Aorta (tissue), 5 donors: Measurements from ENCODE around the gene GRIK4. TPM values are rescaled to one million over a fixed set of nuclear protein-coding genes. Genes with fewer than 3 reads are reported as not detected.
A peak's percentile ranks its signal among the peaks of the same experiment; 100 is the strongest.
"Not testable (repeated sequence)": the region's sequence is repeated elsewhere in the genome, so short reads cannot be mapped to it uniquely, and the experiment has no call there.

Experiments
- ATAC-seq: fragments of 200-7000 bp; cut with Tn5 transposase; one replicate; pipeline ENCODE4 v1.9.1; 2022; ENCODE audit warnings: moderate library complexity; ENCODE audit not compliant: low FRiP score
- DNase-seq, 2 donors: peaks; one replicate each; pipeline ENCODE4 v3.0.0-alpha.2; 2020
- H3K27ac ChIP-seq, 2 donors: one replicate each; pipeline ENCODE4 v1.5.1; 2013; ENCODE audit warnings: low read length in 2 of 2, mild to moderate bottlenecking in 2 of 2, moderate library complexity in 2 of 2, control low read depth in 1 of 2, inconsistent platforms in 1 of 2, low read depth in 1 of 2
- H3K27me3 ChIP-seq, 2 donors: one replicate each; pipeline ENCODE4 v1.6.1; 2013; ENCODE audit warnings: control low read depth in 1 of 2, low read length in 1 of 2, mild to moderate bottlenecking in 1 of 2, moderate library complexity in 1 of 2; ENCODE audit not compliant: insufficient read depth in 2 of 2, control insufficient read depth in 1 of 2
- H3K36me3 ChIP-seq, 2 donors: one replicate each; pipeline ENCODE4 v1.6.1; 2013; ENCODE audit warnings: control low read depth in 1 of 2, low read length in 1 of 2, mild to moderate bottlenecking in 1 of 2; ENCODE audit not compliant: insufficient read depth in 2 of 2, control insufficient read depth in 1 of 2
- H3K4me1 ChIP-seq, 2 donors: one replicate each; pipeline ENCODE4 v1.6.1; 2013; ENCODE audit warnings: low read length in 2 of 2, control low read depth in 1 of 2, mild to moderate bottlenecking in 1 of 2, moderate library complexity in 1 of 2; ENCODE audit not compliant: insufficient read depth in 2 of 2, control insufficient read depth in 1 of 2
- H3K4me3 ChIP-seq, 2 donors: one replicate each; pipeline ENCODE4 v1.5.1; 2013; ENCODE audit warnings: low read length in 2 of 2, control low read depth in 1 of 2, mild to moderate bottlenecking in 1 of 2
- H3K9me3 ChIP-seq: one replicate; pipeline ENCODE4 v1.6.1; 2013; ENCODE audit warnings: mild to moderate bottlenecking, low read length; ENCODE audit not compliant: control insufficient read depth
- WGBS, 2 donors: extraction: QIAGEN DNeasy Blood & Tissue Kit; methylation state at CpG; one replicate each; pipeline ENCODE4 v1.1.7; 2013; 5-methylcytosine and 5-hydroxymethylcytosine counted together
- intact Hi-C, 2 donors: fragments of 100-400 bp; cut with DNase I; formaldehyde crosslinking; loops; one replicate each; pipeline versions ENCODE4 v1.14.2 to v1.15.0; 2022
- polyA plus RNA-seq, 2 donors: library from polyadenylated mRNA; stranded (reverse); fragments of 200-250 nt; gene quantifications; one replicate each; pipeline ENCODE4 v1.2.3, GENCODE V29; 2013
- total RNA-seq, 2 donors: library from RNA; stranded (reverse); fragmentation: NEBNext Ultra II Directional; extraction: Animal tissue kit (Norgen Biotek cat#: 25700); gene quantifications; one replicate each; pipeline ENCODE4 v1.2.1, GENCODE V29; 2021
- donor health status: healthy with polysubstance abuse.
- donor health status: Bipolar disorder and iron deficiency.
- donor health status: DM: no; HTN: no; CAD: no.
- donor health status: DM: no; HTN: no; CAD: no.
- donor health status: DM: yes; HTN: yes; CAD: no.

GRIK4 gene
- total and polyA plus RNA-seq, 4 donors = not detected

DNA sequence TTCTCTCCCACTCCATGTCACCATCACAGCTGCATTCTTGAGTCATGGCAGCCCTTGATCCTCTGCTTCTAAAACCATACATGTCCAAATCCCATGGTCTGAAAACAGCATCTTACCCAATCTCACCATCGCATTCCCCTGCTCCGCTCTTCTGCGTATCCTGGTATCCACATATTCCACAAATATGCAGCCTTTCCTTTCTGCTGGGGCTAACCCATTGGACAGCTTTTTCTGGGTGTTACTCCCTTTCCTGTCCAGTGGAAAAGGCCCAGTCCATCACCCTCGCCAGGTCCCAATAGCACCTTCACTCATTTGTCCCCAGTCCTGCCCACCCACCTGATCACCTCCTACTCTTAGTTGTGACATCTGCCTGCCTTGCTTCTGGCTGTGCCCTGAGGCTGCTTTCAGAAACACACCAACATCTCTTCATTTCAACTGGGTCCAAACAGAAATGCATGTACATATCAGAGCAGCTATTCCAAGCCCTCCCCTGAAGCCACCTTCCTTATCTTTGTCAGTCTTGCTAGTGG is 274.7 kb downstream of the GRIK4 start:
- no peak for ATAC-seq
- Histone ChIP-seq H3K27ac (no peak overlapping the region), H3K9me3 (no peaks in the 10 kb centered on the region), H3K36me3 (no peaks in the 10 kb centered on the region), H3K4me1 (no peaks in the 10 kb centered on the region), H3K27me3 (peaks cover 0 to 2% of the 10 kb centered on the region in 2 donors), H3K4me3 (no peak overlapping the region)
- no peak for DNase-seq
- intact Hi-C loops = no loop called here
- 93 to 96% methylated on average over 4 of the region's 4 CpGs for WGBS, 2 donors

DNA sequence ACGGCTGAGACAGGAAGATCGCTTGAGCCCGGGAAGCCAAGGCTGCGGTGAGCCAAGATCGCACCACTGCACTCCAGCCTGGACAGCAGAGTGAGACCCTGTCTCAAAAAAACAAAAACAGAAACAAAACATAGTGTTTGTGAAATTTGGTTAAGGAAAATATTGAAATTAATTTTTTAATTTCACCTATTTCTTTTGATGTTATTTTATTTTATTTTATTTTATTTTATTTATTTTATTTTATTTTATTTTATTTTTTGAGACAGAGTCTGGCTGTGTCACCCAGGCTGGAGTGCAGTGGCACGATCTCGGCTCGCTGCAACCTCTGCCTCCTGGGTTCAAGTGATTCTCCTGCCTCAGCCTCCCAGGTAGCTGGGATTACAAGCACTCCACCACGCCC is 275.7 kb downstream of the GRIK4 start:
- ATAC-seq, H3K9me3 ChIP-seq, H3K27me3 ChIP-seq, H3K36me3 ChIP-seq, H3K27ac ChIP-seq, intact Hi-C loops, H3K4me3 ChIP-seq, DNase-seq, H3K4me1 ChIP-seq: not testable (repeated sequence)
- 81 to 89% methylated on average over 9 of the region's 9 CpGs for WGBS, 2 donors

DNA sequence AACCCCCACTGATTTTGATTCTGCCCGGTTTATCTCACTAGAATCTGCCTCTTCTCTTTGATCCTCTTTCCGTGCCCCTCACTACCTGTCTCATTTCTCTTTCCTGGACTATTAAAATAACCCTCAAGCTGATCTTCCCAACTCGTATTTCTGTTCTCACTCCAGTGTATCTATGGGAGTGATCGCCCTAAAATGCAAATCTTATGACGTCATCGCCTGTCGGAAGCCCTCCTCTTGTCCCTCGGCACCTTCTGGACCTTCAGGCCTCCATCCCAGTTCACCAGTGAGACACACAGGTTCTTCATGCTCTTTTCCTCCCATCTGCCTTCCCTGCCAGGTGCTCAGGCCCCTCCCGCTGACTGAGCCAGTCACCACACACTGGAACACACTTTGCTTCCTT is 277.8 kb downstream of the GRIK4 start:
- H3K27ac ChIP-seq = no peak overlapping the region
- intact Hi-C loops = no loop called here
- H3K9me3 ChIP-seq = no peaks in the 10 kb centered on the region
- no peak overlapping the region for H3K4me3 ChIP-seq
- H3K36me3 ChIP-seq = no peaks in the 10 kb centered on the region
- H3K27me3 ChIP-seq = no peaks in the 10 kb centered on the region
- 77 to 80% methylated on average over 9 of the region's 9 CpGs for WGBS, 2 donors
- H3K4me1 ChIP-seq = no peaks in the 10 kb centered on the region
- DNase-seq (no peak), ATAC-seq (no peak)

DNA sequence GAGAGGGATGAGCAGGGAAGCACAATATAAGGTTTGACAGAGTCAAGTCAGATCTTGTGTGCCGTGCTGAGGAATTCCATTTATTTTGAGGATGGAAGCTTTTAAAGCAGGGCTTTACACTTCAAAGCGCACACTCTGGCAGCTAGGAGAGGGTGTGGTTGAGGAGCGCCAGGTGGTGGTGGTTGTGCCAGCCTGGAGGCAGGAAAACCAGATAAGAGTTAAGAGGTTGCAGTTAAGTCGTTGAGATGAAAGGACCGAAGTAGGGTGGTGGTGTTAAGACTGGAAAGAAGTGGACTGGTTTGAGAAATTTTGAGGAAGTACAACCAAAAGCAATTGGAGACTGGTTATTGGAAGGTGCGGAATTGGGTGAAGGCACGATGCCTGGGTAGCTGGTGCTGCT is 280.8 kb downstream of the GRIK4 start:
- DNase-seq (no peak), ATAC-seq (no peak)
- Histone ChIP-seq H3K9me3 (no peaks in the 10 kb centered on the region), H3K27me3 (no peaks in the 10 kb centered on the region), H3K36me3 (no peaks in the 10 kb centered on the region), H3K4me3 (no peak overlapping the region), H3K4me1 (no peaks in the 10 kb centered on the region), H3K27ac (no peak overlapping the region)
- 82 to 83% methylated on average over 7 of the region's 7 CpGs for whole genome bisulfite sequencing, 2 donors
- intact Hi-C loops = no loop called here

DNA sequence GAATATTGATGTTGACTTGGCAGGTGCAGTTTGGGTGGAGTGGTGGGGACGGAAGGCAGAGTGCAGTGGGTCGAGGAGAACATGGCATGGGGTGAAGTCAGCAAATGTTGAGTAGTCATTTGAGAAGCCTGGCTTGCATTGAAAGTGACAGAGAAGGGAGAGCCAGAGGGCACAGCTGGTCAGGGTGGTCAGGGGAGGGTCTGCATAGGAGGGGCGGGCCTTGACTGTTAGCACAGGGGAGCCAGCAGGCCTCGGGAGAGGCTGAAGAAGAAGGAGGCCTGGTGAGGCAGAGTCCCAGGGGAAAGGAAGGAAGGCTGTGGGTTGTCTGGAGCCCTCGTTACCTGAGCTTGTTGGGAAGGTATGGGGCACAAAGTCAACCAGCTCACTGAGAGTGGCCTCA is 281.6 kb downstream of the GRIK4 start:
- H3K4me3 ChIP-seq = no peak overlapping the region
- no peak overlapping the region for H3K27ac ChIP-seq
- no peaks in the 10 kb centered on the region for H3K9me3 ChIP-seq
- DNase-seq (no peak), ATAC-seq (no peak)
- H3K4me1 ChIP-seq = no peaks in the 10 kb centered on the region
- H3K36me3 ChIP-seq = no peaks in the 10 kb centered on the region
- intact Hi-C loops = no loop called here
- H3K27me3 ChIP-seq = no peaks in the 10 kb centered on the region
- WGBS, 2 donors = 85% methylated on average over 5 of the region's 5 CpGs

GRCh38 chr11:120793806-120794479 is 282.4 kb downstream of the GRIK4 start:
- ATAC-seq = no peak
- intact Hi-C loops = no loop called here
- Histone ChIP-seq H3K9me3 (no peaks in the 10 kb centered on the region), H3K27me3 (no peaks in the 10 kb centered on the region), H3K4me1 (no peaks in the 10 kb centered on the region), H3K27ac (no peak overlapping the region), H3K36me3 (no peaks in the 10 kb centered on the region), H3K4me3 (no peak overlapping the region)
- DNase-seq = no peak
- 92 to 93% methylated on average over 14 of the region's 14 CpGs for WGBS, 2 donors

- no peaks in the 10 kb centered on the region for H3K27me3 ChIP-seq
- ATAC-seq (peak; percentile 36), DNase-seq (no peak)
- no peaks in the 10 kb centered on the region for H3K4me1 ChIP-seq
- no peak overlapping the region for H3K4me3 ChIP-seq
- no peaks in the 10 kb centered on the region for H3K9me3 ChIP-seq
- intact Hi-C loops = no loop called here
- WGBS, 2 donors = 71 to 82% methylated on average over 9 of the region's 9 CpGs
- H3K36me3 ChIP-seq = no peaks in the 10 kb centered on the region
- H3K27ac ChIP-seq = no peak overlapping the region
Measured at GRCh38 chr11:120794748-120795147, 283.2 kb downstream of the GRIK4 start.

DNA sequence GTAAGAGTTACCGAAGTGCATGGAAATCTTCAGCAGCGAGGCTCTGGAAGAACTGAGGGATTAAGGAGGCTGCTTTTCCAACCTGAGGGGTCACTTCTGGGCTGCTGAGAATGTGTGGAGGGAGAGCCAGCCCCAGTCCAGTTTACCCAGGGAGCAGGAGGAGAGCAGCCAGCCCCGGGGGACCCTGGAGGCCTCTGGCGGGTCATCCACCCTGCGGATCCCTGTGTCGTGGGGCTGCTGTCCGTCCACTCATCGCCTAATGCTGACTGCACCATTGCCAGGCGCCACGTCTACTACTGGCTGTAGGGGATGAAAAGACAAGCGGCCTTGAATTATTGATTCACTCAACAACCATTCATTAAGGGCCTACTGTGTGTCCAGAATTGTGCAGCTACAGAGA is 283.6 kb downstream of the GRIK4 start:
- intact Hi-C loops = no loop called here
- Histone ChIP-seq H3K27ac (no peak overlapping the region), H3K36me3 (no peaks in the 10 kb centered on the region), H3K4me1 (no peaks in the 10 kb centered on the region), H3K9me3 (no peaks in the 10 kb centered on the region), H3K4me3 (no peak overlapping the region), H3K27me3 (no peaks in the 10 kb centered on the region)
- ATAC-seq (no peak), DNase-seq (no peak)
- 84% methylated on average over 11 of the region's 11 CpGs for WGBS, 2 donors

- ATAC-seq = no peak
- intact Hi-C loops = no loop called here
- no peak for DNase-seq
- Histone ChIP-seq H3K4me3 (no peak overlapping the region), H3K27me3 (no peaks in the 10 kb centered on the region), H3K9me3 (no peaks in the 10 kb centered on the region), H3K36me3 (no peaks in the 10 kb centered on the region), H3K4me1 (no peaks in the 10 kb centered on the region), H3K27ac (no peak overlapping the region)
- WGBS, 2 donors = 64 to 67% methylated on average over 9 of the region's 9 CpGs
Measured at GRCh38 chr11:120797143-120797542, 285.6 kb downstream of the GRIK4 start.
